Gastrocnemius medialis (tissue), 4 donors: ENCODE data around the gene KRT4.

Source experiments
- CTCF ChIP-seq, 5 experiments: fragments of 450-650 bp in 3 of 5; fragments of 200-600 bp in 2 of 5; sonication (generic) in 2 of 5; IDR thresholded peaks in 4 of 5; conservative IDR thresholded peaks in 1 of 5; 1 replicate in 4 of 5; 2 replicates in 1 of 5; pipeline ENCODE4 v1.5.1; 2016 to 2019; ENCODE audit warnings: antibody characterized with exemption in 5 of 5, mild to moderate bottlenecking in 3 of 5, moderate library complexity in 3 of 5
- POLR2A ChIP-seq, 2 donors: fragments of 450-650 bp; IDR thresholded peaks; one replicate each; pipeline ENCODE4 v1.6.1; 2017; ENCODE audit warnings: antibody characterized with exemption in 2 of 2, mild to moderate bottlenecking in 2 of 2, moderate library complexity in 2 of 2

GRCh38 chr12:52837413-52837741 lies 23.5 kb upstream of the KRT4 start:
- TF ChIP-seq CTCF (IDR thresholded peaks at IDR 0.05 in 4 of 5, conservative IDR thresholded peaks at IDR 0.05 in 1 of 5) (no peak), POLR2A (IDR thresholded peaks at IDR 0.05) (no peak)
